PC-3 (cell line): ENCODE results near the gene SLC1A7. TPM values are rescaled to one million over a fixed set of nuclear protein-coding genes. Genes with fewer than 3 reads are reported as not detected.

Experiments used
- ATAC-seq: fragments of 200-7000 bp; cut with Tn5 transposase; 2 replicates; pipeline ENCODE4 v1.9.1; 2020; ENCODE audit warnings: mild to moderate bottlenecking, moderate library complexity
- BruUV-seq: library from RNA; stranded (reverse); fragments of 400-500 nt; replicated peaks from 2 replicates; lab custom pipeline; 2021; lab: Mats Ljungman, UMichigan
- CTCF ChIA-PET: fragments of 300-600 bp; sonication (Branson Sonifier 250); formaldehyde crosslinking; loops from one replicate; lab custom pipeline; 2022; ENCODE audit warnings: antibody characterized with exemption; lab: Charles Lee
- POLR2A ChIA-PET: fragments of 300-600 bp; sonication (Branson Sonifier 250); formaldehyde crosslinking; loops from one replicate; lab custom pipeline; 2022; ENCODE audit warnings: antibody characterized with exemption; ENCODE audit not compliant: unreplicated experiment; lab: Charles Lee
- DNase-seq: peaks from one replicate; pipeline ENCODE4 v3.0.0-alpha.2; 2015
- H2AFZ ChIP-seq: fragments of 300-600 bp; sonication (generic); 2 replicates; pipeline ENCODE4 v1.6.0; 2016; ENCODE audit warnings: antibody characterized with exemption, low read length
- H3F3A ChIP-seq: fragments of 300-600 bp; sonication (generic); one replicate; pipeline ENCODE4 v1.6.0; 2017; ENCODE audit warnings: antibody characterized with exemption, low read length, control low read depth, mild to moderate bottlenecking; ENCODE audit not compliant: unreplicated experiment
- H3K27ac ChIP-seq: fragments of 300-600 bp; sonication (generic); 2 replicates; pipeline ENCODE4 v1.5.1; 2016; ENCODE audit warnings: mild to moderate bottlenecking, low read length
- H3K27me3 ChIP-seq: fragments of 300-600 bp; sonication (generic); 2 replicates; pipeline ENCODE4 v1.6.1; 2016; ENCODE audit warnings: low read length, mixed read lengths
- H3K36me3 ChIP-seq: fragments of 300-600 bp; sonication (generic); 2 replicates; pipeline ENCODE4 v1.6.1; 2016; ENCODE audit warnings: low read depth, mixed run types, low read length, mixed read lengths
- H3K4me1 ChIP-seq: fragments of 300-600 bp; sonication (generic); 2 replicates; pipeline ENCODE4 v1.5.1; 2016; ENCODE audit warnings: low read length; ENCODE audit not compliant: insufficient read depth
- H3K4me2 ChIP-seq: fragments of 300-600 bp; sonication (generic); 2 replicates; pipeline ENCODE4 v1.6.0; 2016; ENCODE audit warnings: low read length
- H3K4me3 ChIP-seq: fragments of 300-600 bp; sonication (generic); 2 replicates; pipeline ENCODE4 v1.5.1; 2016; ENCODE audit warnings: mild to moderate bottlenecking, low read length, mixed read lengths
- H3K79me2 ChIP-seq: fragments of 300-600 bp; sonication (generic); 2 replicates; pipeline ENCODE4 v1.6.1; 2017; ENCODE audit warnings: low read length, mixed read lengths
- H3K9ac ChIP-seq: fragments of 300-600 bp; sonication (generic); 2 replicates; pipeline ENCODE4 v1.6.0; 2016; ENCODE audit warnings: mild to moderate bottlenecking, low read length
- H3K9me2 ChIP-seq: fragments of 300-600 bp; sonication (generic); replicated peaks from 2 replicates; pipeline ENCODE4 v1.6.1; 2016; ENCODE audit warnings: mixed run types, low read length, mixed read lengths
- H3K9me3 ChIP-seq: fragments of 300-600 bp; sonication (generic); 2 replicates; pipeline ENCODE4 v1.6.1; 2016; ENCODE audit warnings: low read length, mixed read lengths
- H4K20me1 ChIP-seq: fragments of 300-600 bp; sonication (generic); 2 replicates; pipeline ENCODE4 v1.6.1; 2016; ENCODE audit warnings: low read length, mixed read lengths
- CTCF ChIP-seq: fragments of 300-600 bp; sonication (generic); conservative IDR thresholded peaks from 2 replicates; pipeline ENCODE4 v1.5.1; 2017; ENCODE audit warnings: antibody characterized with exemption, low read depth, mild to moderate bottlenecking, low read length
- EZH2 ChIP-seq: fragments of 300-600 bp; sonication (generic); IDR thresholded peaks from one replicate; pipeline ENCODE4 v1.6.1; 2017; ENCODE audit warnings: antibody characterized with exemption, mild to moderate bottlenecking, low read length; ENCODE audit not compliant: unreplicated experiment
- EZH2phosphoT487 ChIP-seq: fragments of 300-600 bp; sonication (generic); IDR thresholded peaks from 2 replicates; pipeline ENCODE4 v1.6.1; 2018; ENCODE audit warnings: mild to moderate bottlenecking, antibody characterized with exemption, low read length, borderline replicate concordance
- intact Hi-C: fragments of 100-400 bp; cut with micrococcal nuclease; formaldehyde crosslinking; loops from 2 replicates; pipeline ENCODE4 v1.9.0; 2023
- total RNA-seq: library from RNA; depleted of rRNA; stranded (reverse); fragments of >200 nt; gene quantifications from 2 replicates; pipeline ENCODE4 v1.2.3, GENCODE V29; 2014

The SLC1A7 gene
- total RNA-seq, 1 experiment from 2014 or later: 0.26 TPM

GRCh38 chr1:53140451-53140850 is 2.0 kb downstream of the SLC1A7 start:
- no peak overlapping the region for H2AFZ ChIP-seq
- ChIA-PET POLR2A (no interaction called here), CTCF (no interaction called here)
- ATAC-seq (no peak), DNase-seq (no peak)
- BruUV-seq: no TSS peak
- H3K9ac ChIP-seq: no peak overlapping the region
- TF ChIP-seq EZH2 (no peak), EZH2phosphoT487 (no peak), CTCF (no peak)
- no peak overlapping the region for H3K4me2 ChIP-seq
- 0 out of 2 replicates have a peak, but pooled peaks cover 3% of the 10 kb centered on the region for H3K9me3 ChIP-seq
- no peaks in the 10 kb centered on the region for H4K20me1 ChIP-seq
- H3K36me3 ChIP-seq: no peaks in the 10 kb centered on the region
- intact Hi-C loops: no loop called here
- H3K27ac ChIP-seq: peak overlapping the region; percentile 7; the same call in 1 of the 2 replicates
- no peaks in the 10 kb centered on the region for H3F3A ChIP-seq
- no peak overlapping the region for H3K4me3 ChIP-seq
- no peaks in the 10 kb centered on the region for H3K27me3 ChIP-seq
- no peaks in the 10 kb centered on the region for H3K79me2 ChIP-seq
- H3K4me1 ChIP-seq: peaks cover 27% of the 10 kb centered on the region
- no peaks in the 10 kb centered on the region for H3K9me2 ChIP-seq

- BruUV-seq: no TSS peak
- POLR2A ChIA-PET: interaction anchor here (0.7 kb wide), 1 partner anchor 14 kb away, joined by 3 read pairs; no protein-coding TSS in a partner anchor
- Histone ChIP-seq H3K27me3 (no peaks in the 10 kb centered on the region), H2AFZ (no peak overlapping the region), H3K36me3 (no peaks in the 10 kb centered on the region), H3K9ac (no peak overlapping the region), H3K27ac (peak overlapping the region; percentile 7; the same call in 1 of the 2 replicates), H3K9me2 (no peaks in the 10 kb centered on the region), H3K79me2 (no peaks in the 10 kb centered on the region), H3K9me3 (0 out of 2 replicates have a peak, but pooled peaks cover 3% of the 10 kb centered on the region), H4K20me1 (no peaks in the 10 kb centered on the region), H3F3A (no peaks in the 10 kb centered on the region), H3K4me1 (peaks cover 23% of the 10 kb centered on the region), H3K4me2 (no peak overlapping the region), H3K4me3 (no peak overlapping the region)
- DNase-seq (peak; percentile 54), ATAC-seq (peak; percentile 35; the same call in 1 of the 2 replicates)
- TF ChIP-seq EZH2phosphoT487 (no peak), EZH2 (no peak)
- intact Hi-C loops: no loop called here
- CTCF ChIA-PET: no interaction called here
These were observed 2.5 kb downstream of the SLC1A7 start for GRCh38 chr1:53139951-53140361.

GRCh38 chr1:53138991-53139884 is 3.2 kb downstream of the SLC1A7 start:
- CTCF ChIA-PET: no interaction called here
- Histone ChIP-seq H3F3A (no peaks in the 10 kb centered on the region), H3K9me2 (no peaks in the 10 kb centered on the region), H3K9ac (no peak overlapping the region), H3K27ac (no peak overlapping the region), H3K36me3 (no peaks in the 10 kb centered on the region), H2AFZ (no peak overlapping the region), H3K4me2 (no peak overlapping the region), H3K9me3 (0 out of 2 replicates have a peak, but pooled peaks cover 3% of the 10 kb centered on the region), H4K20me1 (no peaks in the 10 kb centered on the region), H3K27me3 (no peaks in the 10 kb centered on the region), H3K4me3 (no peak overlapping the region), H3K79me2 (no peaks in the 10 kb centered on the region), H3K4me1 (peaks cover 19% of the 10 kb centered on the region)
- BruUV-seq: no TSS peak
- ATAC-seq (no peak), DNase-seq (no peak)
- no peak for TF ChIP-seq CTCF
- TF ChIP-seq EZH2: no peak
- no peak for TF ChIP-seq EZH2phosphoT487
- POLR2A ChIA-PET: interaction anchor here (0.7 kb wide), 1 partner anchor 15 kb away, joined by 3 read pairs; no protein-coding TSS in a partner anchor
- intact Hi-C loops: no loop called here
